GM19025 (cell line): Measurements from ENCODE around the gene SLC11A2.
"Not testable (repeated sequence)": the region's sequence is repeated elsewhere in the genome, so short reads cannot be mapped to it uniquely, and the experiment has no call there.

ENCODE experiments used
- ATAC-seq: cut with Tn5 transposase; IDR thresholded peaks from one replicate; pipeline ENCODE4 v1.9.1; 2021; ENCODE audit warnings: mild to moderate bottlenecking, low read depth, moderate library complexity; ENCODE audit not compliant: unreplicated experiment

The SLC11A2 gene

GRCh38 chr12:51028126-51028812 is 2.1 kb upstream of the SLC11A2 start:
- ATAC-seq: no peak

- no peak for ATAC-seq
Measured at GRCh38 chr12:51027342-51027835, 1.2 kb upstream of the SLC11A2 start.

- no peak for ATAC-seq
Measured at GRCh38 chr12:51025338-51025835, 797 bp downstream of the SLC11A2 start.

GRCh38 chr12:51023625-51024382 is 2.4 kb downstream of the SLC11A2 start:
- no peak for ATAC-seq

- no peak for ATAC-seq
Measured at GRCh38 chr12:51021694-51022093, 4.5 kb downstream of the SLC11A2 start.

GRCh38 chr12:51020448-51021182 is 5.6 kb downstream of the SLC11A2 start:
- no peak for ATAC-seq

GRCh38 chr12:51019927-51020326 is 6.3 kb downstream of the SLC11A2 start:
- ATAC-seq: no peak

- ATAC-seq: no peak
Measured at GRCh38 chr12:51018956-51019355, 7.2 kb downstream of the SLC11A2 start.

- ATAC-seq: no peak
Measured at GRCh38 chr12:51017452-51017851, 8.7 kb downstream of the SLC11A2 start.

GRCh38 chr12:51014467-51014866 is 11.7 kb downstream of the SLC11A2 start:
- ATAC-seq: not testable (repeated sequence)

GRCh38 chr12:51013441-51013840 is 12.7 kb downstream of the SLC11A2 start:
- ATAC-seq: no peak

GRCh38 chr12:51012570-51013236 is 13.5 kb downstream of the SLC11A2 start:
- ATAC-seq: no peak

- ATAC-seq: no peak
Measured at GRCh38 chr12:51011955-51012354, 14.2 kb downstream of the SLC11A2 start.

- ATAC-seq: no peak
Measured at GRCh38 chr12:51009056-51009440, 17.1 kb downstream of the SLC11A2 start.

- ATAC-seq: no peak
Measured at GRCh38 chr12:51008329-51009055, 17.7 kb downstream of the SLC11A2 start.

GRCh38 chr12:51005671-51006070 is 20.5 kb downstream of the SLC11A2 start:
- ATAC-seq: no peak

GRCh38 chr12:51005030-51005429 is 21.2 kb downstream of the SLC11A2 start:
- ATAC-seq: no peak

- ATAC-seq: no peak
Measured at GRCh38 chr12:51004504-51004903, 21.7 kb downstream of the SLC11A2 start.

- no peak for ATAC-seq
Measured at GRCh38 chr12:51001799-51002198, 24.4 kb downstream of the SLC11A2 start.

GRCh38 chr12:51000245-51000644 is 25.9 kb downstream of the SLC11A2 start:
- ATAC-seq: no peak
